Measurements from ENCODE around the gene GLIPR2. TPM values are rescaled to one million over a fixed set of nuclear protein-coding genes. Genes with fewer than 3 reads are reported as not detected.

The GLIPR2 gene
- total RNA-seq, 1 donor: 38.4 TPM

- Histone ChIP-seq H3K4me2 (ENCODE audit: insufficient read depth, low read length) (peak overlapping the region; percentile 88), H3K79me2 (ENCODE audit: insufficient read depth, low read length) (peaks cover 41% of the 10 kb centered on the region), H3K27ac (ENCODE audit: low read depth, low read length) (peak overlapping the region; percentile 32), H3K9me3 (ENCODE audit: low read depth, low read length) (no peaks in the 10 kb centered on the region), H3K4me3 (ENCODE audit: insufficient read depth, low read length) (peak overlapping the region; percentile 80), H3K27me3 (ENCODE audit: insufficient read depth, low read length) (no peaks in the 10 kb centered on the region), H2AFZ (ENCODE audit: low read length) (peak overlapping the region; percentile 85), H3K36me3 (ENCODE audit: insufficient read depth, low read length) (no peaks in the 10 kb centered on the region), H3K4me1 (ENCODE audit: insufficient read depth, low read length) (peaks cover 21% of the 10 kb centered on the region), H4K20me1 (ENCODE audit: insufficient read depth, low read length) (peaks cover 6% of the 10 kb centered on the region)
- DNase-seq (ENCODE audit: insufficient read length, low spot score, missing footprints): peak; percentile 90
- no peak for TF ChIP-seq CTCF (IDR thresholded peaks at IDR 0.05; ENCODE audit: extremely low read depth, low read depth, low read length)
Observed at GRCh38 chr9:36137392-36138004, 965 bp downstream of the GLIPR2 start.

- no peak overlapping the region for H2AFZ ChIP-seq (ENCODE audit: low read length)
- no peak overlapping the region for H3K4me2 ChIP-seq (ENCODE audit: insufficient read depth, low read length)
- peaks cover 46% of the 10 kb centered on the region for H3K79me2 ChIP-seq (ENCODE audit: insufficient read depth, low read length)
- no peak for TF ChIP-seq CTCF (IDR thresholded peaks at IDR 0.05; ENCODE audit: extremely low read depth, low read depth, low read length)
- H3K27ac ChIP-seq (ENCODE audit: low read depth, low read length): no peak overlapping the region
- no peak overlapping the region for H3K4me3 ChIP-seq (ENCODE audit: insufficient read depth, low read length)
- peaks cover 25% of the 10 kb centered on the region for H3K4me1 ChIP-seq (ENCODE audit: insufficient read depth, low read length)
- peaks cover 4% of the 10 kb centered on the region for H3K36me3 ChIP-seq (ENCODE audit: insufficient read depth, low read length)
- H3K27me3 ChIP-seq (ENCODE audit: insufficient read depth, low read length): no peaks in the 10 kb centered on the region
- H3K9me3 ChIP-seq (ENCODE audit: low read depth, low read length): no peaks in the 10 kb centered on the region
- DNase-seq (ENCODE audit: insufficient read length, low spot score, missing footprints): no peak
- H4K20me1 ChIP-seq (ENCODE audit: insufficient read depth, low read length): peaks cover 6% of the 10 kb centered on the region
Observed at GRCh38 chr9:36138496-36138895, 2.0 kb downstream of the GLIPR2 start.

GRCh38 chr9:36138901-36139300 is 2.4 kb downstream of the GLIPR2 start:
- Histone ChIP-seq H3K4me3 (ENCODE audit: insufficient read depth, low read length) (no peak overlapping the region), H2AFZ (ENCODE audit: low read length) (no peak overlapping the region), H3K36me3 (ENCODE audit: insufficient read depth, low read length) (peaks cover 8% of the 10 kb centered on the region), H4K20me1 (ENCODE audit: insufficient read depth, low read length) (peaks cover 6% of the 10 kb centered on the region), H3K4me1 (ENCODE audit: insufficient read depth, low read length) (peaks cover 25% of the 10 kb centered on the region), H3K27ac (ENCODE audit: low read depth, low read length) (no peak overlapping the region), H3K4me2 (ENCODE audit: insufficient read depth, low read length) (no peak overlapping the region), H3K27me3 (ENCODE audit: insufficient read depth, low read length) (no peaks in the 10 kb centered on the region), H3K79me2 (ENCODE audit: insufficient read depth, low read length) (peaks cover 46% of the 10 kb centered on the region), H3K9me3 (ENCODE audit: low read depth, low read length) (no peaks in the 10 kb centered on the region)
- DNase-seq (ENCODE audit: insufficient read length, low spot score, missing footprints): no peak
- no peak for TF ChIP-seq CTCF (IDR thresholded peaks at IDR 0.05; ENCODE audit: extremely low read depth, low read depth, low read length)

DNA sequence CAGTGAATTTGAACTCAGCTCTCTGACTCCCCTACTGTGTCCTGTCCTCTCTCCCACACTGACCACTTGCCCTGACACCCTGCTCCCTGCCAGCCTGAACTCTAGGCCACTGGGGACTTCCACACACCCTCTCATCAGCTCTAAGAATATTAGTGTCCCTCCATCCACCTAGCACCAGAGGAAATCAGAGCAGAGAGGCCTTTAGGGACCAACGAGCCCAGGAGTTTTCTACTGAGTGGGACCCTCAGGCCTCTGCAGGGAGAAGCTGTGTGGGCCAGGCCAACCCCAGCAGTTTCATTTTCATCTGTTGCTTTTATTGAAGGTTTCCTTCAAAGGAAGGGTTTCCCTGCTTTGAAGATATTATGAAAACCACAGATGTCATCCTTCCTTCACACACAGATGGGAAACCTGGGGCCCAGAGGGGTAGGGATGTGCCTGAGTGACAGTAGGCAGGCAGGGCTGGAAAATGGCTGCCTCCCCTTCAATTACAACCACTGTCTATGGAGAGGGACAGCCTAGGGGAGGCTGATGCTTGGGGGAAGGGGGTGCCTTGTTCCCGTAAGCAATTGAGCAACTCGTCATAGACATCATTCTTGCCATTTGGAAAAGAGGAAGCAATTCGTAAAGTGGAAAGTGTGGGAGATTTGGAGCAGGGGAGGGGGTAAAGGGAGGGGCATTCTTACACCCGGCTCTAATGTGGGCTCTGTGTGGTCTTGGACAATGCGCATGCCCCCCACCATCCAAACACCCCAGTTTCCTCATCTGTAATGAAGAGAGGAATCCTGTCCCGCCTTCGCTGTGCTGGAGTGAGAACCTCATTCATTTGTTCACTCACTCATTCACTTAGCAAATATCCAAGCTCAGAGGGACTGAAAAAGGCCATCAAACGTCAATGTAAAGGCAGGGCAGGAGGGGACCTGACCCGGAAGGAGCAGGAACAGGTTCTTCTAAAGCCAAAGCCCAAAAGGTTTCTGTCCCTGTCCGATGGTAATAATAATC is 3.9 kb downstream of the GLIPR2 start:
- Histone ChIP-seq H3K4me3 (ENCODE audit: insufficient read depth, low read length) (no peak overlapping the region), H2AFZ (ENCODE audit: low read length) (no peak overlapping the region), H3K4me1 (ENCODE audit: insufficient read depth, low read length) (peaks cover 23% of the 10 kb centered on the region), H4K20me1 (ENCODE audit: insufficient read depth, low read length) (peaks cover 6% of the 10 kb centered on the region), H3K9me3 (ENCODE audit: low read depth, low read length) (no peaks in the 10 kb centered on the region), H3K27me3 (ENCODE audit: insufficient read depth, low read length) (no peaks in the 10 kb centered on the region), H3K27ac (ENCODE audit: low read depth, low read length) (no peak overlapping the region), H3K79me2 (ENCODE audit: insufficient read depth, low read length) (peaks cover 53% of the 10 kb centered on the region), H3K4me2 (ENCODE audit: insufficient read depth, low read length) (no peak overlapping the region), H3K36me3 (ENCODE audit: insufficient read depth, low read length) (peaks cover 9% of the 10 kb centered on the region)
- no peak for TF ChIP-seq CTCF (IDR thresholded peaks at IDR 0.05; ENCODE audit: extremely low read depth, low read depth, low read length)
- DNase-seq (ENCODE audit: insufficient read length, low spot score, missing footprints): peak; percentile 66
